Measurements from ENCODE around the gene NOMO2.
"Not testable (repeated sequence)": the region's sequence is repeated elsewhere in the genome, so short reads cannot be mapped to it uniquely, and the experiment has no call there.

DNA sequence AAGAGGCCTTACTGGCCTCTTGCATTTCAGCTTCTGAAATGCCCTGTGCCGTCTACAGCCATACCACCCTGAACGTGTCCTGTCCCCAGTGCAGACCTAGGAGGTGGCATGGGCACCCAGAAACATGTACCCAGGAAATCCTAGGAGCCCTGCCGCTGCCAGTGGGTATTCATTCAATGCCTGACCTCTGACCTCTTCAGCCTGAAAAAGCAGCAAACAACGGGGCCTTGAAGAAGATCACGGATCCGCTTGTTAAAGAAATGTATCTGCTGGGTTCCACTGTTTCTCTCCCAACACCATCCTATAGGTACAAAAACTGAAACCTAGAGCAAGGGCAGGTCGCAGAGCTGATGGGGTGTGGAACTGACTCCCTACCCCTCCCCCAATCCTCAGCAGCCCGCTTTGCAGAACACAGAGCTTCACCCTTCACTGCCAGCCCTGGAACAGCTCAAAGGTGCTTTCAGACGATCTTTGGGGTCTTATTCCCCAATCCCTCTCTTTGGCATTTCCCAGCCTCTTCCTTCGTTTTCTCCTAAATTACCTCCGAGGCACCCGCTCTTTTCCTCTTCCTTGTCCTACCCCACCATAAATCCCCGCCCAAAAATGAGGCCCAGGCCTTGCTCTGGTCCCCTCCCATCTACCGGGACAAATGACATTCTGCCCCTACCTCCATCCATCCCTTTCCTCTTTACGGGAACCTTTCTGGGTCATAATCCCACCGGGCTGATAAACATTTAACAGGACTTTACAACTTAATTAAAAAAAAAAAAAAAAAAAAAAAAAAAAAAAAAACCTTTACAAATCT is 1.3 kb downstream of the NOMO2 start:
- not testable (repeated sequence) for TF ChIP-seq POLR2AphosphoS5 (IDR thresholded peaks at IDR 0.05; ENCODE audit: low read depth, low read length); POLR2A (IDR thresholded peaks at IDR 0.05; ENCODE audit: low read depth, low read length); SPI1 (IDR thresholded peaks at IDR 0.05; ENCODE audit: low read depth, low read length); TAF1 (IDR thresholded peaks at IDR 0.05; ENCODE audit: low read depth, low read length); PAX5 (IDR thresholded peaks at IDR 0.05; ENCODE audit: insufficient read depth, low read length, severe bottlenecking); POU2F2 (IDR thresholded peaks at IDR 0.05; ENCODE audit: low read depth, low read length)
